BJ (cell line): ENCODE measurements around the gene SRPRA. TPM values are rescaled to one million over a fixed set of nuclear protein-coding genes. Genes with fewer than 3 reads are reported as not detected.

Experiments used
- CTCF ChIA-PET: fragments of 350-600 bp; formaldehyde crosslinking; extraction: SDS; loops from one replicate; lab custom pipeline; 2021; ENCODE audit warnings: antibody characterized with exemption, inconsistent platforms; lab: Yijun Ruan, JAX
- POLR2A ChIA-PET: fragments of 300-600 bp; sonication (Branson Sonifier 250); formaldehyde crosslinking; extraction: SDS; loops from one replicate; lab custom pipeline; 2021; ENCODE audit warnings: antibody characterized with exemption; lab: Charles Lee
- DNase-seq: peaks from one replicate; pipeline ENCODE4 v3.0.0-alpha.2; 2011; ENCODE audit warnings: low read depth
- H3K27me3 ChIP-seq: 2 replicates; pipeline ENCODE4 v1.6.0; 2011; ENCODE audit warnings: low read length; ENCODE audit not compliant: control insufficient read depth, insufficient read depth
- H3K36me3 ChIP-seq: 2 replicates; pipeline ENCODE4 v1.5.1; 2011; ENCODE audit warnings: low read length; ENCODE audit not compliant: control insufficient read depth, insufficient read depth
- H3K4me3 ChIP-seq: 2 replicates; pipeline ENCODE4 v1.5.1; 2011; ENCODE audit warnings: low read depth, mild to moderate bottlenecking, control low read depth, low read length
- CTCF ChIP-seq: IDR thresholded peaks from 2 replicates; pipeline ENCODE4 v1.5.1; 2011; ENCODE audit warnings: low read depth, mild to moderate bottlenecking, control low read depth, inconsistent platforms, low read length, moderate library complexity; ENCODE audit not compliant: insufficient read depth
- polyA minus RNA-seq: library from RNA; depleted of rRNA, polyadenylated mRNA; stranded (reverse); fragments of >200 nt; gene quantifications from 2 replicates; pipeline ENCODE4 v1.2.3, GENCODE V29; 2011; rRNA and poly(A)+ RNA removed
- polyA plus RNA-seq: library from polyadenylated mRNA; depleted of rRNA; stranded (reverse); fragments of >200 nt; gene quantifications from 2 replicates; pipeline ENCODE4 v1.2.3, GENCODE V29; 2011; rRNA removed

Gene SRPRA, protein sequence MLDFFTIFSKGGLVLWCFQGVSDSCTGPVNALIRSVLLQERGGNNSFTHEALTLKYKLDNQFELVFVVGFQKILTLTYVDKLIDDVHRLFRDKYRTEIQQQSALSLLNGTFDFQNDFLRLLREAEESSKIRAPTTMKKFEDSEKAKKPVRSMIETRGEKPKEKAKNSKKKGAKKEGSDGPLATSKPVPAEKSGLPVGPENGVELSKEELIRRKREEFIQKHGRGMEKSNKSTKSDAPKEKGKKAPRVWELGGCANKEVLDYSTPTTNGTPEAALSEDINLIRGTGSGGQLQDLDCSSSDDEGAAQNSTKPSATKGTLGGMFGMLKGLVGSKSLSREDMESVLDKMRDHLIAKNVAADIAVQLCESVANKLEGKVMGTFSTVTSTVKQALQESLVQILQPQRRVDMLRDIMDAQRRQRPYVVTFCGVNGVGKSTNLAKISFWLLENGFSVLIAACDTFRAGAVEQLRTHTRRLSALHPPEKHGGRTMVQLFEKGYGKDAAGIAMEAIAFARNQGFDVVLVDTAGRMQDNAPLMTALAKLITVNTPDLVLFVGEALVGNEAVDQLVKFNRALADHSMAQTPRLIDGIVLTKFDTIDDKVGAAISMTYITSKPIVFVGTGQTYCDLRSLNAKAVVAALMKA
- polyA plus RNA-seq (153 and 181 TPM in 2 replicates), polyA minus RNA-seq (92.8 and 124 TPM in 2 replicates)

DNA sequence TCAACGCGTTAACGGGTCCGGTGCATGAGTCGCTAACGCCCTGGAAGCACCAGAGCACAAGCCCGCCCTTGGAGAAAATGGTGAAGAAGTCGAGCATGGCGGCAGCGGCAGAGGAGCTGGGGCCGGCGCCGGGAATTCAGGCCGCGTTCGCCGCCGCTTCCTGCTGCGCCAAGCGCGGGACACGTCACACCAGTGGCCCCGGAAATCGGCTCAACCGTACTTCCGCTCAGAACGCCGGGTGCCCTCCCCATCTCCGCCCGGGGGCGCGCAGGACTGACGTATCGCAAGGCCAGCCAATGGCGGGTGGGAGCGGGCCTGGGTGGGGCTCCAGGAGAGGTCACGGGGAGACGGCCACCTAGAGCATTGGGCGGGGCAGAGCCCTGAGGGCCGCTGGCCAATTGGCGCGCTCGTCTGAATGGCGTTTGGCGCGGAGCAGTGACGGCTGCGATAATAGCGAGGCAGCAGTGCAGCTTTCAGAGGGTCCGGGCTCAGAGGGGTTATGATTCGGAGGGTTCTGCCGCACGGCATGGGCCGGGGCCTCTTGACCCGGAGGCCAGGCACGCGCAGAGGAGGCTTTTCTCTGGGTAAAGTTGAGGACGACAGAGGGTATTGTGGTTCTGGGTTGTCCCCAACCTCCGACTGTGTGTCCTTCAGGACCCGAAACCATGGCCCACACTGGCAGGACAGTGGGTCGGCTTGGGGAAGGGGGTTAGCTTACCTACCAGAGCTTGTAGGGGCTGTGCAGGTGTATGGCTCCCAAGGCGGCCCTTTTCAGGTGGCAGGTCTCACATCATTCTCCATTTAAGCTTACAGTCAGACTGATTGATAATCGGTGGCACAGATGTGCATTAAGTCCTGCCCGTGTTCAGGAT lies at the start of gene SRPRA, which contains the start of gene FOXRED1:
Gene SRPRA (minus strand): TSS at position 188 of the 872 bp plus-strand sequence. CDS start 91 bp downstream, at position 97.
Gene FOXRED1 (plus strand): TSS at position 447 of the 872 bp plus-strand sequence. CDS start 53 bp downstream, at position 500.
- peaks cover 23% of the 10 kb centered on the region for H3K36me3 ChIP-seq
- ChIA-PET CTCF (interaction anchor here (0.8 to 1.2 kb wide), 2 partner anchors 11 to 13 kb away, joined by 3 to 4 read pairs; partner anchors contain the start of gene TIRAP), POLR2A (no interaction called here)
- TF ChIP-seq CTCF, result no peak
- H3K4me3 ChIP-seq, result peak within 1 kb of the TSS; percentile 94
- no peaks in the 10 kb centered on the region for H3K27me3 ChIP-seq
- peak; percentile 93 for DNase-seq

- TF ChIP-seq CTCF, result no peak
- peak overlapping the region; percentile 16 for H3K4me3 ChIP-seq
- DNase-seq, result no peak
- CTCF ChIA-PET, result interaction anchor here (1.0 to 2.4 kb wide), 7 partner anchors 8 to 163 kb away, joined by 3 to 15 read pairs (median 5); no protein-coding TSS in a partner anchor
- no peaks in the 10 kb centered on the region for H3K27me3 ChIP-seq
- POLR2A ChIA-PET, result interaction anchor here (0.8 kb wide), 1 partner anchor 14 kb away, joined by 4 read pairs; the partner anchor contains the start of gene DCPS
- H3K36me3 ChIP-seq, result no peaks in the 10 kb centered on the region
Observed at GRCh38 chr11:126317756-126318573, 49.3 kb upstream of the SRPRA start.

DNA sequence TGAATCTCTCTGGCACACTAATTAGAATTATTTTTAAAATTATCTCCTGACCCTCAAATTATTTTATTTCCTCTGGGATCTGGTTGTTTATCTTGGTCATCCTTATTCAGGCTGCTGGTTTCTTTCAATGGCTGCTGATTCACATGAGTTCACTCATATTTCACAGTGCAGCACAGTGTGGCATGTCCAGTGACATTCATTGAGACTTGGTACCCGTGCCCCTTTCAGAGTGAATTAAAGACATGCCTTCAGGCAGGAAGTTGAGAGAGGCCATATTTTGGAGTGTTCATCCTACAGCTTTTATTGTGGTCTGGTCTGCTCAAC lies 48.7 kb upstream of the SRPRA start:
- ChIA-PET POLR2A (no interaction called here), CTCF (interaction anchor here (1.0 to 1.8 kb wide), 3 partner anchors 9 to 163 kb away, joined by 4 to 7 read pairs (median 5); no protein-coding TSS in a partner anchor)

GRCh38 chr11:126313826-126314225 lies 45.1 kb upstream of the SRPRA start:
- ChIA-PET CTCF (interaction anchor here (2.9 kb wide), 1 partner anchor 167 kb away, joined by 11 read pairs; no protein-coding TSS in a partner anchor), POLR2A (no interaction called here)
- no peak for DNase-seq
- no peaks in the 10 kb centered on the region for H3K27me3 ChIP-seq
- H3K4me3 ChIP-seq, result no peak overlapping the region
- peaks cover 1% of the 10 kb centered on the region; the same call in 1 of the 2 replicates for H3K36me3 ChIP-seq
- TF ChIP-seq CTCF, result no peak

More for the DNA sequence above, 48.7 kb upstream of the SRPRA start:
- no peaks in the 10 kb centered on the region for H3K36me3 ChIP-seq
- no peak for DNase-seq
- H3K27me3 ChIP-seq, result no peaks in the 10 kb centered on the region
- no peak for TF ChIP-seq CTCF
- no peak overlapping the region for H3K4me3 ChIP-seq
